ENCODE results near the gene MICALL2. TPM values are rescaled to one million over a fixed set of nuclear protein-coding genes. Genes with fewer than 3 reads are reported as not detected.

The MICALL2 gene
- total RNA-seq, 4 donors from 2014 or later = 4.4 to 16.6 (median 9.3) TPM

GRCh38 chr7:1485156-1485555 lies 25.9 kb upstream of the MICALL2 start:
- DNase-seq (ENCODE audit: low spot score) (no peak), ATAC-seq (ENCODE audit: low FRiP score) (no peak)
- TF ChIP-seq CTCF (IDR thresholded peaks at IDR 0.05) = no peak

DNA sequence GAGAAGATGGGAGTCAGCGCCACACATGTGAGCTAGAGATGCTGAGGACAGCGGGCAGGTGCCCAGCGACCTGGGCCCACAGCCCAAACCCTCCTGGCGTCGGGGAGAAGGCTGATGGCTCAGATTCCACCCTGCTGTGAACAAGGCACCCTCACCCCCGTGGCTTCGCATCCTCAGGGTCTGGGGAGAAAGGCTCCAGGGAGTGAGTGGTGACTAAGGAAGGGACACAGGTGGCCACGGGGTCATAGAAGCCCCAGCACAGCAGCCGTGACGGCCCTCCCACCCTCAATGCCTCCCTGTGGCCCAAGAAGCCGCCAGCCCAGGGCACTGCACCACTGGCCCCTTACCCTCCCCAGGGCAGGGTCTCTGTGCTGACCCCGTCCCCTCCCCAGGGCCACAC lies 25.3 kb upstream of the MICALL2 start:
- no peak for TF ChIP-seq CTCF (IDR thresholded peaks at IDR 0.05)
- DNase-seq (ENCODE audit: low spot score) (no peak), ATAC-seq (ENCODE audit: low FRiP score) (no peak)

- no peak for TF ChIP-seq CTCF (IDR thresholded peaks at IDR 0.05)
- DNase-seq (ENCODE audit: low spot score) (no peak), ATAC-seq (ENCODE audit: low FRiP score) (no peak)
Measured at GRCh38 chr7:1483536-1484505, 24.6 kb upstream of the MICALL2 start.

GRCh38 chr7:1483079-1483478 lies 23.8 kb upstream of the MICALL2 start:
- no peak for ATAC-seq (ENCODE audit: low FRiP score)
- DNase-seq (ENCODE audit: low spot score) = no peak
- no peak for TF ChIP-seq CTCF (IDR thresholded peaks at IDR 0.05)

- TF ChIP-seq CTCF (IDR thresholded peaks at IDR 0.05) = no peak
- DNase-seq (ENCODE audit: low spot score) = no peak
- ATAC-seq (ENCODE audit: low FRiP score) = no peak
Measured at GRCh38 chr7:1481300-1481699, 22.0 kb upstream of the MICALL2 start.

DNA sequence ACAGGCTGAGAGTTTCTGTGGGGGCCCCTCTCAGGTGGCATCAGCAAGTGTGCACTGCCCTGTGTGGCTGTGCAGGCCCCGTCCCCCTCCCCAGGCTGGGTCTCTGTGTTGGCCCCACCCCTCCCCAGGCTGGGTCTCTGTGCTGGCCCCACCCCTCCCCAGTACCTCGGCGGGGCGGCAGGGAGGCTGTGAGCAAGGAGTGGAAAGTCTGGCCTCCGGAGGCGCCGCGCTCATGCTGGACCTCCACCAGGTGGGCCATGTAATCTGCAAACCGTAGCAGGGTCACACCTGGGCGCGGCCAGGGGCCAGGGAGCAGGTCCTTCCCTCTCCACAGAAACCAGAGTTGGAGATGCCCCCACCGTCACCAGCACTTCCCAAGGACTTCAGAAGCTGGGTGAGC lies 21.4 kb upstream of the MICALL2 start:
- DNase-seq (ENCODE audit: low spot score) = no peak
- TF ChIP-seq CTCF (IDR thresholded peaks at IDR 0.05) = no peak
- ATAC-seq (ENCODE audit: low FRiP score) = no peak

DNA sequence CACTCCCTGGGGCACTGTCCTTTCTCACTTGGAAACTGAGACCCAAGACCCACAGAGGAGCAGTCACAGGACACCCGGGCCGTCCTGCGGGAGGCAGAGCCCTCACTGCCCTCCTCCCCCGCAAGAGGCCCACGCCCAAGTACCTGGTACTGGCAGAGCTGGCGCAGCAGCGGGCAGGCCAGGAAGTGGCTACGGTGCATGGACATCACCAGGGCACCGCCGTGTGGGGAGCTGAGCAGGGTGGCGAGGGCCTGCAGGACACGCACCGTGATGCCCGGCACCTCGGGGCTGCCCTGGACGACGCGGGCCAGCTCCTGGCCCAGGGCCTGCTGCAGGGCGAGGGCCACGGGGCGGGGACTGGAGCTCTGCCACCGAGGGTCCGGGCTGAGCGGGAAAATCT lies 20.0 kb upstream of the MICALL2 start:
- no peak for TF ChIP-seq CTCF (IDR thresholded peaks at IDR 0.05)
- no peak for DNase-seq (ENCODE audit: low spot score)
- ATAC-seq (ENCODE audit: low FRiP score) = no peak

All from omental fat pad (tissue), 4 donors.